OCI-M2 (cell line): Measurements from ENCODE around the gene OR2H1.

Experiments
- DNase-seq: peaks from one replicate; lab custom pipeline; 2025; ENCODE audit not compliant: unreplicated experiment; lab: John Stamatoyannopoulos, UW

OR2H1 gene

DNA sequence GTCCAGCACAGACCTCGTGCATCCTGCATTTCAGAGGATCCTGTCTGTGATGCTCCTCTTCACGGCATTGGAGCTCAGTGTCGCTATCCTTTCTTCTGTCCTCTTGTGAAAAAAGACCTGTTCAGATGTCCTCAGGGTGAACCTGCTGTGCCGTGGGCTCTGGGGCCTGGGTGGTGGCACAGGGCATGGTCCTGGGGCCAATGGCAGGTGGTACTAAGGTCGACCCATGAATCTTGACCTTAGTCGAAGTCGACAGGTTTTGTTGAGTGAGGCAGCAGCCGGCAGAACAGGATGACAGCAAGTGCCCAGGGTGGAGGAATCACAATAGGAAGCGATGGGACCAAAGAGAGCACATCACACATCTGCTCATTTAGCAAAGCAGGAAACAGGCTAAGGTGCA, 52.8 kb downstream of the OR2H1 start:
- no peak for DNase-seq

DNA sequence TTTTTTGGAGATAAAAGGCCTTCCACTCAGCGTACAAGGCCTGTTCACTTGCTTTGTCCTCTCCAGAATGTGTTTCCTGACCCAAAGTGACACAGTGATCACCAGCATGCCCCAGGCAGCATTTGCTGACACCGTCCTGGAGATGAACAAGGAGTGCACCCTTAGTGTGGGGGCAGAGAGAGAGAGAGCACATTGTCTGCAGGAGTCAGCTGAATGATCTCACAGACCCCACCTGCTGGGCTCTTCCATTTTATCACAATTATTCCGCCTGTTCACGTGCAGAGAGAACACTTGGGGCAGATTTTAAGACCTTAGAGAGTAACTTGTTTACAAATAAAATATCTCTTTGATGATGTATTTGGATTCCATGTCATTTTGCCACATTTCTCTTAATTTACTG, 53.2 kb downstream of the OR2H1 start:
- no peak for DNase-seq

- no peak for DNase-seq
These were observed 53.9 kb downstream of the OR2H1 start for GRCh38 chr6:29510746-29511300.
